ENCODE results near the gene MACROH2A1.

Gene MACROH2A1

GRCh38 chr5:135340568-135340967 is 58.5 kb downstream of the MACROH2A1 start:
- TF ChIP-seq CTCF (IDR thresholded peaks at IDR 0.05; ENCODE audit: borderline replicate concordance, insufficient read depth, low read depth, low read length) = no peak

GRCh38 chr5:135339623-135340022 is 59.4 kb downstream of the MACROH2A1 start:
- H3K4me3 ChIP-seq (ENCODE audit: low read depth, low read length) = no peak overlapping the region
- TF ChIP-seq CTCF (IDR thresholded peaks at IDR 0.05; ENCODE audit: borderline replicate concordance, insufficient read depth, low read depth, low read length) = no peak

More at GRCh38 chr5:135340568-135340967, 58.5 kb downstream of the MACROH2A1 start:
- H3K4me3 ChIP-seq (ENCODE audit: low read depth, low read length) = no peak overlapping the region

GRCh38 chr5:135339189-135339588 is 59.8 kb downstream of the MACROH2A1 start:
- H3K4me3 ChIP-seq (ENCODE audit: low read depth, low read length) = no peak overlapping the region
- TF ChIP-seq CTCF (IDR thresholded peaks at IDR 0.05; ENCODE audit: borderline replicate concordance, insufficient read depth, low read depth, low read length) = no peak

- no peak overlapping the region for H3K4me3 ChIP-seq (ENCODE audit: low read depth, low read length)
- TF ChIP-seq CTCF (IDR thresholded peaks at IDR 0.05; ENCODE audit: borderline replicate concordance, insufficient read depth, low read depth, low read length) = no peak
Observed at GRCh38 chr5:135337064-135337463, 62.0 kb downstream of the MACROH2A1 start.

GRCh38 chr5:135335031-135335828 is 63.8 kb downstream of the MACROH2A1 start:
- no peak for TF ChIP-seq CTCF (IDR thresholded peaks at IDR 0.05; ENCODE audit: borderline replicate concordance, insufficient read depth, low read depth, low read length)
- H3K4me3 ChIP-seq (ENCODE audit: low read depth, low read length) = no peak overlapping the region

GRCh38 chr5:135333732-135334515 is 65.1 kb downstream of the MACROH2A1 start:
- no peak for TF ChIP-seq CTCF (IDR thresholded peaks at IDR 0.05; ENCODE audit: borderline replicate concordance, insufficient read depth, low read depth, low read length)
- no peak overlapping the region for H3K4me3 ChIP-seq (ENCODE audit: low read depth, low read length)

Measured in GM12875 (cell line).